Measurements from ENCODE around the gene DUSP18. TPM values are rescaled to one million over a fixed set of nuclear protein-coding genes. Genes with fewer than 3 reads are reported as not detected.

The DUSP18 gene
- total and polyA plus RNA-seq, 4 donors = 7.9 to 27.1 (median 12.6) TPM

DNA sequence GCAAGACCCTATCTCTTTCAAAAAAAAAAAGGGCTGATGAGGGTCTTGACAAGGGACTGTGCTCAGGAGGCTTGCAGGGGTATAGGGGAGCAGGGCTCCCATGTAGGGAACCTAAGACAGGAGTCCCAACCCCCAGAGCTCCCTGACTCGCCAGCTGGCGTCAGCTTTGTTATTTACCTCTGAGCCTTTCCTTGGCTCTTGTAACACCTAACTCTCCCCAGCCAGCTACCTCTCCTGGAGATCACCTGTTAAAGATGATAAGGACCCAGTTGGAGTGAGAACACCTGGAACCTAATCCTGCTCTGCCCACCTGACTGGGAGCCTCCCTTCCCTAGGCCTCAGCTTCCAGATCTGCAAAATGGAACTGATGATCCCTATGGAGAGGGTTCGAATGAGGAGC is 18.9 kb downstream of the DUSP18 start:
- H3K4me3 ChIP-seq = no peak overlapping the region
- H3K9me3 ChIP-seq (ENCODE audit: control insufficient read depth in 4 of 4, insufficient read depth in 3 of 4, low read length in 3 of 4) = no peaks in the 10 kb centered on the region
- no peaks in the 10 kb centered on the region for H3K36me3 ChIP-seq (ENCODE audit: control insufficient read depth in 4 of 4, insufficient read depth in 4 of 4, low read length in 4 of 4)
- WGBS, 2 donors = 90 to 97% methylated on average over 3 of the region's 3 CpGs
- H3K4me1 ChIP-seq (ENCODE audit: control insufficient read depth in 5 of 5, insufficient read depth in 5 of 5, low read length in 5 of 5) = peaks cover 0 to 5% (median 3%) of the 10 kb centered on the region in 5 donors
- H3K9ac ChIP-seq (ENCODE audit: insufficient read depth in 1 of 2, low read length in 2 of 2) = no peak overlapping the region
- no peaks in the 10 kb centered on the region for H3K27me3 ChIP-seq (ENCODE audit: control insufficient read depth in 3 of 3, insufficient read depth in 3 of 3, low read length in 2 of 3)
- no peak overlapping the region for H3K27ac ChIP-seq (ENCODE audit: low read depth in 1 of 2, low read length in 1 of 2)
- no peak for TF ChIP-seq CTCF (IDR thresholded peaks at IDR 0.05; ENCODE audit: control extremely low read depth, extremely low read depth)
- ATAC-seq (ENCODE audit: insufficient read depth, low FRiP score) (no peak), DNase-seq (no peak)

DNA sequence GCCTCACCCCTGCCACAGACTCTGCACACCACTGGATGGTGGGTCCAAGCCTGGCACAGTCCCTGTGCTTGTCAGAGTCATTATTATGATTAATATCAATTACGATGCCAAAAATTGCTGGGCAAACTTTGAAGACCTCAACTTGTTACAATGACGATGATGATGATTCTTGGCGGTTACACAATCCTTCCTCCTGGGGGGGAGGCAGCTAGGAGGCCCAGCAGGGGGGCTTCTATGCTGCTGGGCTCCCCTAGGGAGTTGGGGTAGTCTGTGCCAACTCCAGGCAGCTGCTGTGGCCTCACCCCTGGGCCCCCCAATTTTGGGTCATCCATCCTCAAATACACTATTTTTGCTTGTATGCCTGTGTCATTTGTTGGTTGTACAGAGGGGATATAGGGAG is 20.1 kb downstream of the DUSP18 start:
- WGBS, 2 donors = 72 to 81% methylated on average over 3 of the region's 3 CpGs
- no peaks in the 10 kb centered on the region for H3K27me3 ChIP-seq (ENCODE audit: control insufficient read depth in 3 of 3, insufficient read depth in 3 of 3, low read length in 2 of 3)
- no peak overlapping the region for H3K4me3 ChIP-seq
- H3K36me3 ChIP-seq (ENCODE audit: control insufficient read depth in 4 of 4, insufficient read depth in 4 of 4, low read length in 4 of 4) = no peaks in the 10 kb centered on the region
- TF ChIP-seq CTCF (IDR thresholded peaks at IDR 0.05; ENCODE audit: control extremely low read depth, extremely low read depth) = no peak
- ATAC-seq (ENCODE audit: insufficient read depth, low FRiP score) (no peak), DNase-seq (no peak)
- H3K9ac ChIP-seq (ENCODE audit: insufficient read depth in 1 of 2, low read length in 2 of 2) = no peak overlapping the region
- no peak overlapping the region for H3K27ac ChIP-seq (ENCODE audit: low read depth in 1 of 2, low read length in 1 of 2)
- peaks cover 0 to 8% (median 3%) of the 10 kb centered on the region in 5 donors for H3K4me1 ChIP-seq (ENCODE audit: control insufficient read depth in 5 of 5, insufficient read depth in 5 of 5, low read length in 5 of 5)
- H3K9me3 ChIP-seq (ENCODE audit: control insufficient read depth in 4 of 4, insufficient read depth in 3 of 4, low read length in 3 of 4) = no peaks in the 10 kb centered on the region

DNA sequence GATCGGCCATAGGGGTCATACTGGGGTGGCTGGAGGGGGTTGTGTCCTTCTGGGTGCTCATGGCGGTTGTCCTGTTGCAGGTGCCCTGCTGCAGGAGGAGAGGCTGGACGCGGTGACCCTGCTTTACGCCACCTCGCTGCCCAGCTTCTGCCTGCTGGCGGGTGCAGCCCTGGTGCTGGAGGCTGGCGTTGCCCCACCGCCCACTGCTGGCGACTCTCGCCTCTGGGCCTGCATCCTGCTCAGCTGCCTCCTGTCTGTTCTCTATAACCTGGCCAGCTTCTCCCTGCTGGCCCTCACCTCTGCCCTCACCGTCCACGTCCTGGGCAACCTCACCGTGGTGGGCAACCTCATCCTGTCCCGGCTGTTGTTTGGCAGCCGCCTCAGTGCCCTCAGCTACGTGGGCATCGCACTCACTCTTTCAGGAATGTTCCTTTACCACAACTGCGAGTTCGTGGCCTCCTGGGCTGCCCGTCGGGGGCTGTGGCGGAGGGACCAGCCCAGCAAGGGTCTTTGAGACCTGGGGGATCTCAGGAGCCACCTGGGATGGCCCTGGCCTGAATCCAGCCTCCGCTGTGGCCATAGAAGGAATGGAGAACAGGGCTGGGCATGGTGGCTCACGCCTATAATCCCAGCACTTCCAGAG is 21.0 kb downstream of the DUSP18 start:
- H3K27ac ChIP-seq (ENCODE audit: low read depth in 1 of 2, low read length in 1 of 2) = no peak overlapping the region
- ATAC-seq (ENCODE audit: insufficient read depth, low FRiP score) = no peak
- no peaks in the 10 kb centered on the region for H3K27me3 ChIP-seq (ENCODE audit: control insufficient read depth in 3 of 3, insufficient read depth in 3 of 3, low read length in 2 of 3)
- WGBS, 2 donors = 96 to 97% methylated on average over 25 of the region's 25 CpGs
- no peak overlapping the region for H3K9ac ChIP-seq (ENCODE audit: insufficient read depth in 1 of 2, low read length in 2 of 2)
- H3K9me3 ChIP-seq (ENCODE audit: control insufficient read depth in 4 of 4, insufficient read depth in 3 of 4, low read length in 3 of 4) = no peaks in the 10 kb centered on the region
- no peak for TF ChIP-seq CTCF (IDR thresholded peaks at IDR 0.05; ENCODE audit: control extremely low read depth, extremely low read depth)
- H3K4me3 ChIP-seq = no peak overlapping the region
- no peaks in the 10 kb centered on the region for H3K36me3 ChIP-seq (ENCODE audit: control insufficient read depth in 4 of 4, insufficient read depth in 4 of 4, low read length in 4 of 4)
- H3K4me1 ChIP-seq (ENCODE audit: control insufficient read depth in 5 of 5, insufficient read depth in 5 of 5, low read length in 5 of 5) = peaks cover 0 to 8% (median 3%) of the 10 kb centered on the region in 5 donors
- DNase-seq = no peak
